Lower lobe of right lung (tissue), 2 donors: Measurements from ENCODE around the gene PDZRN4. TPM values are rescaled to one million over a fixed set of nuclear protein-coding genes. Genes with fewer than 3 reads are reported as not detected.

Experiments used
- ATAC-seq, 2 donors: fragments of 200-7000 bp; cut with Tn5 transposase; one replicate each; pipeline ENCODE4 v1.9.1; 2020 to 2022; ENCODE audit warnings: mild to moderate bottlenecking in 2 of 2, moderate library complexity in 2 of 2
- DNase-seq: peaks from one replicate; pipeline ENCODE4 v3.0.0-alpha.2; 2020
- H3K27ac ChIP-seq: fragments of 200-600 bp; one replicate; pipeline ENCODE4 v1.8.0; 2022
- H3K27me3 ChIP-seq: fragments of 200-600 bp; one replicate; pipeline ENCODE4 v1.8.0; 2022; ENCODE audit warnings: low read depth
- H3K36me3 ChIP-seq: fragments of 200-600 bp; one replicate; pipeline ENCODE4 v1.8.0; 2022; ENCODE audit warnings: mild to moderate bottlenecking
- H3K4me1 ChIP-seq: fragments of 200-600 bp; one replicate; pipeline ENCODE4 v1.8.0; 2022
- H3K4me3 ChIP-seq: fragments of 200-600 bp; one replicate; pipeline ENCODE4 v1.8.0; 2022; ENCODE audit warnings: mild to moderate bottlenecking
- H3K9me3 ChIP-seq: fragments of 200-600 bp; one replicate; pipeline ENCODE4 v1.8.0; 2022
- CTCF ChIP-seq: fragments of 200-600 bp; IDR thresholded peaks from one replicate; pipeline ENCODE4 v1.8.0; 2022; ENCODE audit warnings: antibody characterized with exemption, mild to moderate bottlenecking
- intact Hi-C: fragments of 100-400 bp; cut with DNase I; formaldehyde crosslinking; loops from one replicate; pipeline ENCODE4 v1.11.0; 2022
- total RNA-seq: library from RNA; stranded (reverse); fragmentation: NEBNext Ultra II Directional; extraction: Animal tissue kit (Norgen Biotek cat#: 25700); gene quantifications from one replicate; pipeline ENCODE4 v1.2.1, GENCODE V29; 2021
- donor health status: DM: no; HTN: yes; CAD: no; lungs with severe emphysema.

The PDZRN4 gene
- total RNA-seq, 1 donor from 2014 or later, result 1.6 TPM

DNA sequence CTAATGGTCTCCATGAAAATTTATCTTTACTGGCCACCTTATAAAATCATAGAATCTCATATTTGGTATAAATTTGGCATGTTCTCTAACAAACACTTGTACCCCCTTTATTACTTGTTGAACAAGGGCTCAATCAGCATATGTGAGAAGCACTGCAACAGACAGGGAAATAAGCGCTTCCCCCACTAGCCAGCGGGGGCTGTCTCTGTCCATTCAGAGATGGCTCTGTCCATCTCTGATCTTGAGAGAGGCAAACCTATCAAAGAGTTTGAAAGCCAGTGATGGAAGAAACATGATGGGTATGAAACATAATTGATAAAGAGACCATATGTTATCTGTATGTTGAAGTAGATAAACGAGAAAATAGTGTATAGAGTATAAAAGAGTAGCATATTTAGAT lies 326.8 kb downstream of the PDZRN4 start:
- Histone ChIP-seq H3K4me1 (peaks cover 12% of the 10 kb centered on the region), H3K36me3 (no peaks in the 10 kb centered on the region), H3K9me3 (no peaks in the 10 kb centered on the region), H3K27me3 (no peaks in the 10 kb centered on the region), H3K4me3 (no peak overlapping the region), H3K27ac (no peak overlapping the region)
- intact Hi-C loops, result no loop called here
- DNase-seq (no peak), ATAC-seq (no peak)
- no peak for TF ChIP-seq CTCF

DNA sequence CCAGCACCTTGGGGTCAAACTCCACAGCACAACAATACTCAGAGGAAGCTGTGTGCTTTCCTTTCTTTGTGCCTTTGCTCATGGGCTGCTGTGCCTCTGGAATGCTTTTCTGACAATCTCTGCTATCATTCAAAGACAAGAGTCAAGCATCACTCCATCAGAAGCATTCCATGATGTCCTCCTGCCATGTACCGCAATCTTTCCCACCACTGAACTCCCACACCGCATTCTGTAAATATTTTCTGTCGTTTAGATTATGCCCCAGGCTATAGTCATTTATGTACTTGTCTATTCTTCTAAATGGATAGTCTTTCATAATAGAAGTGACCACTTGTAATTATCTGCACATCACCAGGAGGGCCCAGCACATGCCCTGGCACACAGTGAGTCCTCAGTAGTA lies 327.8 kb downstream of the PDZRN4 start:
- no peak for TF ChIP-seq CTCF
- no peaks in the 10 kb centered on the region for H3K9me3 ChIP-seq
- H3K36me3 ChIP-seq, result no peaks in the 10 kb centered on the region
- H3K4me3 ChIP-seq, result no peak overlapping the region
- intact Hi-C loops, result no loop called here
- H3K27me3 ChIP-seq, result no peaks in the 10 kb centered on the region
- no peak for ATAC-seq
- H3K27ac ChIP-seq, result no peak overlapping the region
- DNase-seq, result no peak
- peaks cover 11% of the 10 kb centered on the region for H3K4me1 ChIP-seq

- no peak overlapping the region for H3K4me3 ChIP-seq
- intact Hi-C loops, result no loop called here
These were observed 332.7 kb downstream of the PDZRN4 start for GRCh38 chr12:41520869-41521268.

GRCh38 chr12:41521872-41522379 lies 333.8 kb downstream of the PDZRN4 start:
- ATAC-seq, result peak in 1 of 2 donors; percentile 39
- DNase-seq, result no peak
- Histone ChIP-seq H3K4me3 (peak overlapping the region; percentile 31), H3K27me3 (no peaks in the 10 kb centered on the region), H3K4me1 (peaks cover 8% of the 10 kb centered on the region), H3K27ac (peak overlapping the region; percentile 56), H3K9me3 (no peaks in the 10 kb centered on the region), H3K36me3 (no peaks in the 10 kb centered on the region)
- intact Hi-C loops, result no loop called here
- no peak for TF ChIP-seq CTCF

More at GRCh38 chr12:41520869-41521268, 332.7 kb downstream of the PDZRN4 start:
- TF ChIP-seq CTCF, result no peak
- no peak overlapping the region for H3K27ac ChIP-seq
- no peaks in the 10 kb centered on the region for H3K36me3 ChIP-seq
- ATAC-seq (no peak), DNase-seq (no peak)
- no peaks in the 10 kb centered on the region for H3K9me3 ChIP-seq
- peaks cover 8% of the 10 kb centered on the region for H3K4me1 ChIP-seq
- H3K27me3 ChIP-seq, result no peaks in the 10 kb centered on the region

- ATAC-seq, result no peak
- no peak for TF ChIP-seq CTCF
These were observed 338.9 kb downstream of the PDZRN4 start for GRCh38 chr12:41527062-41527461.

More at GRCh38 chr12:41527062-41527461, 338.9 kb downstream of the PDZRN4 start:
- intact Hi-C loops, result no loop called here
- no peak for DNase-seq
- H3K4me3 ChIP-seq, result no peak overlapping the region
- no peaks in the 10 kb centered on the region for H3K4me1 ChIP-seq
- no peaks in the 10 kb centered on the region for H3K36me3 ChIP-seq
- no peaks in the 10 kb centered on the region for H3K9me3 ChIP-seq
- no peak overlapping the region for H3K27ac ChIP-seq
- no peaks in the 10 kb centered on the region for H3K27me3 ChIP-seq
